Lung microvascular endothelial cell (primary cell): ENCODE measurements around the gene CLCN2. TPM values are rescaled to one million over a fixed set of nuclear protein-coding genes. Genes with fewer than 3 reads are reported as not detected.

Experiments used
- DNase-seq, 2 donors: peaks; one replicate each; pipeline versions ENCODE4 v3.0.0 to v3.0.0-alpha.2; 2010; ENCODE audit warnings: low read depth in 2 of 2
- total RNA-seq: library from RNA; depleted of rRNA; stranded (reverse); fragments of >200 nt; gene quantifications from 2 replicates; pipeline ENCODE4 v1.2.1, GENCODE V29; 2014

CLCN2 gene
- total RNA-seq, 1 donor from 2014 or later: 1.8 TPM

DNA sequence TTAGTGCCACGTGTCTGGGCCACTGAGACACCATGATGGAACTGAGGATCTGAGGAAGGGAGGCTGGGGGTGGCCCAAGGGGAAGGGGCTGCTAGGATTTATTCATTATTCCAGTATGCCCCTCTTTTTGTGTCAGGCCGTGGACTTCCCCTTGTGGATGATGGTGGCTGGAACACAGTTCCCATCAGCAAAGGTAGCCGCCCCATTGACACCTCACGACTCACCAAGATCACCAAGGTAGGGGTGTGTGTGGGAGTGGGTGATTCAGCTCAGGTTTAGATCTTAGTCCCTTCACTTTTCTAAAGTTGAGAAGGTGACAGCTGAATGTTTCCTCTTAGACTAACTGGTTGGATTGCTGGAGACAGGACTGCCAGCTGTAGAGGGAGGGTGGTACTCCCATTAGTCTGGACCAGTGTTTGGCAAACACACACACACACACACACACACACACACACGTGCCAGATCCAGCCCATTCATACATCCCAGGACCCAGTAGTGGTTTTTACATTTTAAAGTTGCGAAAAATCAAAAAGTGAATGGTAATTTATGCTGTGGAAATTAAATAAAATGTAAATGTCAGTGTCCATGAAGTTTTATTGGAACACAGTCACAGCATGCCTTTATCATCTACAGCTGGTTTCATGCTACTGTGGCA, 35.6 kb downstream of the CLCN2 start:
- no peak for DNase-seq

DNA sequence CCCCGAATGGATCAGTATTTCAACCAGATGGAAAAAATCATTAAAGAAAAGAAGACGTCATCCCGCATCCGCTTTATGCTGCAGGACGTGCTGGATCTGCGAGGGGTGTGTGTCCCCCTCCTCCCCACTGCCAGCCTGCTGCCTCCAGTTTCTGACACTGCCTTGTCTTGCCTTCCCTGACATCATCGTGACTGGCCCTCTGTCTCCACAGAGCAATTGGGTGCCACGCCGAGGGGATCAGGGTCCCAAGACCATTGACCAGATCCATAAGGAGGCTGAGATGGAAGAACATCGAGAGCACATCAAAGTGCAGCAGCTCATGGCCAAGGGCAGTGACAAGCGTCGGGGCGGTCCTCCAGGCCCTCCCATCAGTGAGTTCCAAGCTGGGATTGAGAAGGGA, 36.1 kb downstream of the CLCN2 start:
- no peak for DNase-seq

DNA sequence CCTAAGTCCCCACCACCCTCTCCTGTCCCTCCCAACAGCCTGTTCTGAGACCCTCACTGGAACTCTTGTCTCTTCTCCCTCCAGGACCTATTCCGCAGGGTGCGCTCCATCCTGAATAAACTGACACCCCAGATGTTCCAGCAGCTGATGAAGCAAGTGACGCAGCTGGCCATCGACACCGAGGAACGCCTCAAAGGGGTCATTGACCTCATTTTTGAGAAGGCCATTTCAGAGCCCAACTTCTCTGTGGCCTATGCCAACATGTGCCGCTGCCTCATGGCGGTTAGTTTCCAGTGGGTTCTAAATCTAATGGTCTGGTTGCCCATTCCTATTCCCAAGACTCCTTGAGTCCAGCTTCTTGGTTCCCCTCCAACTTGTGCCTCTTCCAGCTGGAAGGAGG, 37.7 kb downstream of the CLCN2 start:
- no peak for DNase-seq

DNA sequence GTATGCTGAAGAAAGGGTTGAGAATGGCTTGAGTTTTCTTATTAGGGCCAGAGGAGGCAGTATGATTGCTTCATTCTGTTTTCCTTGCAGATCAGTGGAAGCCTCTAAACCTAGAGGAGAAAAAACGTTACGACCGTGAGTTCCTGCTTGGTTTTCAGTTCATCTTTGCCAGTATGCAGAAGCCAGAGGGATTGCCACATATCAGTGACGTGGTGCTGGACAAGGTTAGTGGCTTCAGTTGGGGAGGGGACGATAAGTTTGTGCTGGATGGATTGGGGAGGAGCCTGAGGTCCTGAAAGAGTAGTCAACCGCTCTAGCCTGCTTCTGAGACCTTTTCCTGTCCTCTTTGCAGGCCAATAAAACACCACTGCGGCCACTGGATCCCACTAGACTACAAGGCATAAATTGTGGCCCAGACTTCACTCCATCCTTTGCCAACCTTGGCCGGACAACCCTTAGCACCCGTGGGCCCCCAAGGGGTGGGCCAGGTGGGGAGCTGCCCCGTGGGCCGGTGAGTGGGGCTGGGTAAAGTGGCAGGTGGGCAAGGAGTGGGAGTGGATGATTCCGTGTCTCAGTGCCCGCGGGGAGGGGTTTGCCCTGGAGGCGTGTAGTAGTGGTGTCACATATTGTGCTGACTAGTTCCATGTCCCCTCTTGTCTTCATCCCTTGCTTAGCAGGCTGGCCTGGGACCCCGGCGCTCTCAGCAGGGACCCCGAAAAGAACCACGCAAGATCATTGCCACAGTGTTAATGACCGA, 38.5 kb downstream of the CLCN2 start:
- no peak for DNase-seq

DNA sequence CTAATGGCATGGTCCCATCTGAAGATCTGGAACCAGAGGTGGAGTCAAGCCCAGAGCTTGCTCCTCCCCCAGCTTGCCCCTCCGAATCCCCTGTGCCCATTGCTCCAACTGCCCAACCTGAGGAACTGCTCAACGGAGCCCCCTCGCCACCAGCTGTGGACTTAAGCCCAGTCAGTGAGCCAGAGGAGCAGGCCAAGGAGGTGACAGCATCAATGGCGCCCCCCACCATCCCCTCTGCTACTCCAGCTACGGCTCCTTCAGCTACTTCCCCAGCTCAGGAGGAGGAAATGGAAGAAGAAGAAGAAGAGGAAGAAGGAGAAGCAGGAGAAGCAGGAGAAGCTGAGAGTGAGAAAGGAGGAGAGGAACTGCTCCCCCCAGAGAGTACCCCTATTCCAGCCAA, 39.7 kb downstream of the CLCN2 start:
- no peak for DNase-seq

DNA sequence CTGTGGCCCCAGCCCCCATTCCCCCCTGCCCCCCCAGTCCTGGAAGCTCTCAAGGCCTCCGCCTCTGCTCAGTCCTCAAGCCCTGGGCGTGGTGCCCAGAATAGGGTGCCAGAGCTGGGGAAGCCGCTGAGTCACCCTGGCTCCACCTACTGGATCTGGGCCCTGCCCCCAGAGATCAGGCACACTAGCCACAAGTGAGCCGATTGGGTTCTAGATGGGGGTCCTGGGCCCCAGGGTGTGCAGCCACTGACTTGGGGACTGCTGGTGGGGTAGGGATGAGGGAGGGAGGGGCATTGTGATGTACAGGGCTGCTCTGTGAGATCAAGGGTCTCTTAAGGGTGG, 41.3 kb downstream of the CLCN2 start:
- peak; percentile 84 to 96 for DNase-seq

DNA sequence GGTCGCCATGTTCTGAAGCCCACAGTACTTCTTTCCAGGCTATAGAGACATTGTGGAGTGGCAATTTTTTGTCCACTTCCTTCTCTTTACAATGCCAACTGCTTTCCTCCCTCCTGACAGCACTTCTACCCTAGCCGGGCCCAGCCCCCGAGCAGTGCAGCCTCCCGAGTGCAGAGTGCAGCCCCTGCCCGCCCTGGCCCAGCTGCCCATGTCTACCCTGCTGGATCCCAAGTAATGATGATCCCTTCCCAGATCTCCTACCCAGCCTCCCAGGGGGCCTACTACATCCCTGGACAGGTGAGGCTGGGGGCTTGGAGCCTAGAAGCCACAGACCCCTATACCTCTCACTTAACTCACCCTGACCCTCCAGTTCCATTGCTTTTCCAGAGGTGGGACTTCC, 44.2 kb downstream of the CLCN2 start:
- no peak for DNase-seq

DNA sequence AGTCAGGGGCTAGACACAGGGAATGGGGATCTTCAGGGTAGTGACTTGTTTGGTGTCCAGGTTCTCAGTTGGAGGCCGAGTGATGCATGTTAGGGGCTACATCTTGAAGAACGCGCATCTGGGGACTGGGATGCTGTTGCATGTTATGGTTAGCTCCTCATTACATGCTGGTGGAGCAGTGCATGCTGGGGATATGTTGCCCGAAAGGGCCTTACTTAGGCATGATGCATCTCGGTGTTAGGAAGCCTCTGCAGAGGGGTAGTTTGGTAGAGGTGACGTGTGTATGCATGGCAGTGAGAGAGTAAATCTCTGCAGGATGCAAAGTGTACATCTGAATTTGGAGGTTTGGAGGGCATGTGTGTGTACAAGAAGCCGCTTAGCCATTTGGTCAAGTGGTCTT, 44.6 kb downstream of the CLCN2 start:
- DNase-seq: peak in 1 of 2 donors; percentile 16

DNA sequence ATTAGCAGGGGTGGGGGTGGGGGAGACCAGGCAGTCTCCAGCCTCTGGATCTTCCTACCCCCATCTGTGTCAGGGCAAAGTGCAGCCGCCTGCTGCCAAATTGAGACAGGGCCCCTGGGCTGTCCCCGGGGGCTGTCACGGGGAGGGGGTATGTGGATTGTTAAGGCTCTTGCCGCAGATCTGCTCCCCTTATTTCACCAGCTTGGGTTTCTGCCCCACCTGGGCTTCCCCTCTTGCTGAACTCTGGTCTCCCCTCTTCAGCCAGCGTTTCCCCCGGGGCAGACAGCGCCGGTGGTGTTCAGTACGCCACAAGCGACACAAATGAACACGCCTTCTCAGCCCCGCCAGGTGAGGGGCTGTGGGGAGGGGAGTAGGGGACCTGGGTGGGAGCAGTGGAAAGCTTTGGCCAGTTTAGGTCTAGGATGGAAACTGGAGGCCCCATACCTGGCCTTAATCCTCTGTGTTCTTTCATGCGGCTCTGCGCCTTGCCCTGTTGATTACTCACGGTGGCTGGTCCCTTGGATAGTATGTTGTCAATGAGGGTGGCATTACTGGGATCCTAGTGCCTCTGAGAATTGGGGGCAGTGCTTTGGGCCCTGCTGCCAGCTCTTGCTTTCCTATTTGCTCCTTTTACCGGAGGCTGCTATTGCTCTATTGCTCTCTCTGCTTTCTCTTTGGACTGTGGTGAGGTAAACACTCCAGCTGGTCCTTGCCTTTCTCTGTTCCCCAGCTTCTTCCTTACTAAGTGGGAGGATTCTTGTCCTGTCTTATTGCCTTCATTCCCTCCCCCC, 45.3 kb downstream of the CLCN2 start:
- peak in 1 of 2 donors; percentile 44 for DNase-seq

DNA sequence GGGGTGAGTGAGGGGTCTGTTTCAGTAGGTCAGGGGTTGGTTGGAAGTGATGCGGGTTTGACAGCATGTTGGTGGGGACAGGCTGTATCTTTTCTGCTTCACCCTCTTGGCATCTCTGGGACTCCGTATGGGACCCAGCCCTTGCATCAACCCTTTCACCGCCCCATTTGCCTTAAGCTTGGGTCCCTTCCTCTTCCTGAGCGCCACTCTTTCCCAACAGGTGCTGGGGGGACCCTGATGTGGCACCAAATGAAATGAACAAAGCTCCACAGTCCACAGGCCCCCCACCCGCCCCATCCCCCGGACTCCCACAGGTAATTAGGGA, 45.9 kb downstream of the CLCN2 start:
- no peak for DNase-seq

DNA sequence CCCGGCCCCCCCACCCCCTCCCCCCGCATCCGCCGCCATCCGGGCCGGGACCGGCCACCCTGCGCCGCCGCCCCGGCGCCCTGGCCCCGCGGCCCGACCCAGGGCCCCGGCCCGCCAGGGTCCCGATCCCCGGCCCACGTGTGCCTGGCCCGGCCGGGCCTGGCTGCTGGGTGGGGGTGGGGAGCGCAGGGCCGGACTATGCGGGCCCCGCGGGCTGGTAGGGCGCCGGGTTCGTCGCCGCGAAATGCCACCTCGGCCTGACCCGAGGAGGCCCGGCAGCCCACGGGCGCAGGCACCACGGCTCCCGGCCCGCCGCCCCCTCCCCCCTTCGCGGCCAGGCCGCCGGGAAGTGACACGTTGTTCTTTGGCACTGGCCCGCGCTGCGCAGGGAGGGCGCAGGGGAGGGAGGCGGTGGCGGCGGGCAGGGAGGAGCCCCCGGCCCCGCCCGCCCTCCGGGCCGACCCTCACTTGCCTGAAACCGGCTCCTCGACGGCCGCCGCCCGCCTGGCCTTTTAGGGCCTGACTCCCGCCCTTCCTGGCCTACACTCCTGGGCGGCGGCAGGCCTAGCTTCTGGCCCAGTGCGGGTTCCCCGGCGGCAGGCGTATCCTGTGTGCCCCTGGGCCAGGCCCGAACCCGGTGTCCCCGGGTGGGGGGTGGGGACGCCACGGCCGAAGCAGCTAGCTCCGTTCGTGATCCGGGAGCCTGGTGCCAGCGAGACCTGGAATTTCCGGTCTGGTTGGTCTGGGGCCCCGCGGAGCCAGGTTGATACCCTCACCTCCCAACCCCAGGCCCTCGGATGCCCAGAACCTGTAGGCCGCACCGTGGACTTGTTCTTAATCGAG, 46.5 kb downstream of the CLCN2 start:
- peak; percentile 90 to 93 for DNase-seq

DNA sequence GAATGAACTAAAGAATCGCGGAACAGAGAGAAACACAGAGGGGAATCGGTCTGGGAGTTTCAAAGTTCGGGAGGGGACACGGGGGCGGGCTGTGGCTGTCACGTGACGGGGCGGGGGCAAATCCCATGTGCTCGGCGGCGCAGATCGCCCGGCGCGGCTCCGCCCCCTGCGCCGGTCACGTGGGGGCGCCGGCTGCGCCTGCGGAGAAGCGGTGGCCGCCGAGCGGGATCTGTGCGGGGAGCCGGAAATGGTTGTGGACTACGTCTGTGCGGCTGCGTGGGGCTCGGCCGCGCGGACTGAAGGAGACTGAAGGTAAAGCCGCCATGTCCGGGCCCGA, 47.1 kb downstream of the CLCN2 start, which contains the start of gene EIF4G1:
TSS of gene EIF4G1 (plus strand) at position 244 of the 337 bp plus-strand sequence. CDS start 1,191 bp downstream, outside the sequence.
- DNase-seq: peak; percentile 97

DNA sequence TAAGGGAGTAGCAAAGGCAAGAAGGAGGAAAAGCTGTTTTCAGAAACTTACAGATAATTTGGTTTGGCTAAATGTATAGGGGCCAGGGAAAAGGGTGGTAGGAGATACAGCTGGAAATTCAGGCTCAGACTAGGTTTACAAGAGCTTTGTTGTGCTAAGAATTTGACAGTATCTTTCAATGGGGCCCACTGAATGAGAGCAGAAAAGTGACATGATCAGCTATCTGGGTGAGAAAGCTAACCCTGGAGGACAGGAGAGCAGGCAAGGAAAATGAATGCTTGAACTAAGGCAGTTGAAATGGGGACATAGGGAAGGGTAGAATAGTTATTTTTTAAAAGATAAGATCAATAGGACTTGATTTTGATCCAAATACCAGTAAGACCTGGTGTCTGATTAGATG, 49.8 kb downstream of the CLCN2 start:
- DNase-seq: no peak

DNA sequence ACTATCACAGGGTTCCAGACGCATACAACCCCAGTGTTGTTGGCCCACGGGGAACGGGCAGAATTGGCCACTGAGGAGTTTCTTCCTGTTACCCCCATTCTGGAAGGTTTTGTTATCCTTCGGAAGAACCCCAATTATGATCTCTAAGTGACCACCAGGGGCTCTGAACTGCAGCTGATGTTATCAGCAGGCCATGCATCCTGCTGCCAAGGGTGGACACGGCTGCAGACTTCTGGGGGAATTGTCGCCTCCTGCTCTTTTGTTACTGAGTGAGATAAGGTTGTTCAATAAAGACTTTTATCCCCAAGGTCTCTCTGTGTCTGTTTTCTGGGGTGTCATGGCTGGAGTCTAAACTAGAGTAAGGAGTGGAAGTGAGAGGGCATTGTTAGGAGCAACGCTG, 52.7 kb downstream of the CLCN2 start:
- no peak for DNase-seq

DNA sequence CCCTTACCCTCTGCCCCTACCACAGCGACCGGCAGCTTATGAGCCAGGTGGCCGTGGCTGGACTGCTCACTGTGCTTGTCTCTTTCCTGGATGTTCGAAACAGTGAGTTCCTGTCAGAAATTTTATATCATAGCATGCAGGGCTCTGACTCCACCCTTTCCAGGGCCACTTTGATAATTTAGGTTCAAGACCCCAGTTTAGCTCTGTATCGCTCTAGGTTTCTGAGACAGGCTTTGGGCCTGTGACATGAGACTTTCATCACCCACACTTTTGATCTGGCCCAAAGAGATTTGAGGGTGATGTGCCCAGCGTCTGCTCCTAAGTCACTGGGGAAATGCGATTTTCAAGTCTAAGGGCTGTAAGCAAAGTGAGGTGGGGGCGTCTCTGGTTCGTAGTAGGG, 53.5 kb downstream of the CLCN2 start:
- DNase-seq: no peak

DNA sequence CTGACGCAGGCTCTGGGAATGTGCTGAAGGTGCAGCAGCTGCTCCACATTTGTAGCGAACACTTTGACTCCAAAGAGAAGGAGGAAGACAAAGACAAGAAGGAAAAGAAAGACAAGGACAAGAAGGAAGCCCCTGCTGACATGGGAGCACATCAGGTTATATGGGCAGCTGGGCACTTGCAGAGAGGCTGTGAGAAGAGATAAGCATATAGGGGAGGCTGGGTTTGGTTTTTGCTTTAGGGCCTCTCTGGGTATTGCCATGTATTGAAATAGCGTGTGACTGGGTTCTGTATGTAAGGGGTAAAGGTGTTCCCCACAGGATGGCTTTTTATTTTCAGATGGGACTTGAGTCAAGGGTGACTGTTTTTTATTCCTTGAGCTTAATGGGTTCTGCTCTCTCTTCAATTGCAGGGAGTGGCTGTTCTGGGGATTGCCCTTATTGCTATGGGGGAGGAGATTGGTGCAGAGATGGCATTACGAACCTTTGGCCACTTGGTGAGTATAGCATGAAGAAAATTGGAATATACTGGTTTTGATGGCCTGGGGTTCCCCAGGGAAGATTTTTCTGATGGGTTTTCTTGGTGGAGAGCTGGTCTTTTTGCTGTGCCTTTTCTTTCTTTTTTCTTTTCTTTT, 54.9 kb downstream of the CLCN2 start:
- no peak for DNase-seq

DNA sequence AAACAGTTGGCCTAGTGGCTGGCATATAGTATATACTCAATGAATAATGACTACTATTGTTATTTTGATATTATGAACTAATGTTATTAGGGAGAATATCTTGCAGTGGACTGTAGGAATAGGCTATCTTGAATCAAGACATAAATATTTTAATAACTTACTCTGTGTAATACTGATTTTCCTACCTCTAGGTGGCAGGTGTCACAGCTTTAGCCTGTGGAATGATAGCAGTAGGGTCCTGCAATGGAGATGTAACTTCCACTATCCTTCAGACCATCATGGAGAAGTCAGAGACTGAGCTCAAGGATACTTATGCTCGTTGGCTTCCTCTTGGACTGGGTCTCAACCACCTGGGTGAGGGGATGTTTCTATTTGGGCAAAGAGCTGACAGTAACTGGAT, 55.8 kb downstream of the CLCN2 start:
- DNase-seq: peak; percentile 44 to 62

DNA sequence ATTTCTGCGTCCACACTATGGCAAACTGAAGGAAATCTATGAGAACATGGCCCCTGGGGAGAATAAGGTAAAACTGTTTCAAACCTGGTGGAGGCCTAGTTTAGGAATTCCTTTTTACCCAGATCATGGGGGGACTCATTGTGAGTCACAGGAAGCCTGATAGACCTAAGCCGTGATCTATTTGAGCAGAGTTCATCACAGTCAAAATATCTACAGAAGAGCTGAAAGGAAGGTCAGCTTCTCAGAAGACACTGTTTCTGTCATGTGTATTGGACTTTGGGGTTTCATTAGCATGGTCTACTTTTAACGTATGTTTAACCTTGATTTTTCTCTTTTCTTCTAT, 61.1 kb downstream of the CLCN2 start:
- DNase-seq: peak; percentile 24 to 56

DNA sequence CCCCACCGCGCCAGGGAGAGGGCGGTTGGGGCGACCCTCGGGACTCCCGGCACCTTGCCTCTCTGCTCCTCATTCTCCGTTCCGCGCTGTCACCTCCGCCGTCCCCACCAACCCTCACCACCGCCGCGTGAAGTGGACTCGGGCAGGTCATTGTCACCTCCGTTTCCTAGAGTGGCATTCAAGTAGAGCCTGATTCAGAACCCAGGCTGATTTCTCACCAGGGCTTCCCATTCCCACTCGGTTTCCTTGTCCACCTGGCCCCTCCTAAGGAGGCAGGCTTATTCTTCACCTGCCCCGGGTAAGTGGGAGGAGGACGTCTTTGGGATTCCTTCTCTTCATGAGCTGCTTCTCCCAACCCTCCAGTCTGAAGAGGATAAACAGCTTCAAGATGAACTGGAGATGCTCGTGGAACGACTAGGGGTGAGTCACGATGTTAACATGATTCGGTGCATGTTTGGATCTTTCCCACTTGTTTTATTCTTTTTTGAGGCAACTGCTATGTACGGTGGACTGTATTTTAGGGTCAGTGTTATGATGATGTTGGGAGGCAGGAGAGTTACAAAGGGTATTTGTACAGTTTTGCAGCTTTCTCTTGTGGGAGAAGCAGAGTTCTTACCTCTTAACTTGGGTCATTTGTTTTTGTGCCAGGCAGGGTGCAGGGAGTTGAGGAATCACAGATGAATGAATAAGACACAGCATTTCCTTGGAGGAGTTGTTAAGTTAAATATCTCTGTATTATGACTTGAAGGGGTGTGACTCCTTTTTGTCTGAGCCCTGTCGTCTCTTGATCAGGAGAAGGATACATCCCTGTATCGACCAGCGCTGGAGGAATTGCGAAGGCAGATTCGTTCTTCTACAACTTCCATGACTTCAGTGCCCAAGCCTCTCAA, 61.7 kb downstream of the CLCN2 start:
- DNase-seq: peak in 1 of 2 donors; percentile 62

DNA sequence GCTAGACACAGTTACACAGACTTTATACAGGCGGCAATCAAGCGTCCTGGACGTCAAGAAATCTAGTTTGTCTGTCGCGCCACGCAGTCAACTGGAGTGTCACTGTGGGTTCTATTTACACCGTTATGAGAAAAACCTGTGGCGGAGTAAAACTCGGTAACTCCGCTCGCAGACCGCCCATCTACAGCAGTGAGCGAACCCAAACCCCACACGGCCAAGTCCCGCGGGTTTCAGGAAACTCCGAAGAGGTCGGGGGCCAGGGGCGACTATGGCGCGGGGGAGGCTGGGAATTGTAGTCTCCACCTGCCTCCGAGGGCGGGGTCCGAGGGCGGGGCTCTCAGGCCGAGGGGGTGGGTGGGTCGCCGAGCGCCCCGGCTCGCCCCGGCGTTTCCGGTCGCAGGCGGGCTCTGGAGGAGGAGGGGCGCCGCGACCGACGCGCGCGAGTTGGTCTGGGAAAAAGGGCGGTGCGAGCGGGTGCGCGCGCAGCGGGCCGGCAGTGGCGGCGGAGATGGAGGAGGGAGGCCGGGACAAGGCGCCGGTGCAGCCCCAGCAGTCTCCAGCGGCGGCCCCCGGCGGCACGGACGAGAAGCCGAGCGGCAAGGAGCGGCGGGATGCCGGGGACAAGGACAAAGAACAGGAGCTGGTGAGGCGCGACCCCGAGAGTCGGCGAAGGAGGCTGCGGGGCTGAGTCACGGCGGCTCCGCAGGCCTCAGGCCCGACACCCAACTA, 62.5 kb downstream of the CLCN2 start, which contains the start of gene PSMD2:
TSS of gene PSMD2 (plus strand) at position 483 of the 729 bp plus-strand sequence. CDS start at position 509, 26 bp downstream.
- DNase-seq: peak; percentile 97 to 98
